Tongue (tissue), 2 donors: ENCODE measurements around the gene SP2. TPM values are rescaled to one million over a fixed set of nuclear protein-coding genes. Genes with fewer than 3 reads are reported as not detected.

Experiments
- DNase-seq: peaks from one replicate; pipeline ENCODE4 v3.0.0-alpha.2; 2015
- total RNA-seq: library from RNA; depleted of rRNA; stranded (reverse); fragments of >200 nt; gene quantifications from one replicate; pipeline ENCODE4 v1.2.3, GENCODE V29; 2014

SP2 gene
- total RNA-seq, 1 donor from 2014 or later = 2.4 TPM

- no peak for DNase-seq
These were observed 54.4 kb downstream of the SP2 start for GRCh38 chr17:47950448-47950847.

DNA sequence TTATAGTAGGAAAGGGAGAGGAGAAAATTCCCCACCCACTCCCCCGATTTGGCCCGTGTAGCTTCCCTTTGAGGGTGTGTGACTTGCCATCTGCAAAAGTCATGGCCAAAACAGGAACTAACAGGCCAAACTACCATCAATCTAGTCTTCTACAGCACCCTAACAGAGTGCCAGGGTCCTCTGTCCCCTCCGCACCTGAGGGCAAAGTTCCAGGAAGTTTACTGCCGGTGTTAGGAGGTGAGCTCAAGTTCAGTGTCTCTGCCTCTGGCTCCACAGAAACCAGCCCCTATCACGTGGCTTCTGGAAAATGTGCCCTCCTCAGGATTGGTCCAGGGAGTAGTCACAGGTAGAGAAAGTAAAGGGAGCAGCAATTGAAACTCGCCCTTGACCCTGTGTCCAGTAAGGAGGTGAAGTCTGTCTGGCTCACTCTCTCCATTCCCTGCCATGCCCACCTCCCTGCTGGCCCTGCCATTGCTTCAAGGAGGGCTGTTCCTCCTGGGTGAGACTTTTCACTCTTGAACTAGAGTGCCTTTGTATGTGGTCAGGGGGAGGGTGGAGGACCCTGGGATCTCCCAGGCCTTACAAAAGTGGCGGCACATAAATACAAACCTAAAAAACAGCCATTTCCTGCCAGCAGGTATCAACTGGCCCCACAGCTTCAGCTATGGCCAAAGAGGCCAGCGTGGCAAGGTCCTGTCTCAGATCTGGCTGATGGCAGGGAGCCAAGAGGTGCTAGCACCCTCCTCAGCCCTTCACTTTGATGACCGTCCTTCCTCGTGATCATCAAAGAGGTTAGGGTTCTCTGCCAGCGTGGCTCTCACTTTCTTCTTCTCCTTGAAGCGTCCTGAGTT is 56.4 kb downstream of the SP2 start:
- no peak for DNase-seq

- DNase-seq = no peak
These were observed 57.9 kb downstream of the SP2 start for GRCh38 chr17:47953909-47954308.

- DNase-seq = no peak
These were observed 59.7 kb downstream of the SP2 start for GRCh38 chr17:47955497-47956461.

DNA sequence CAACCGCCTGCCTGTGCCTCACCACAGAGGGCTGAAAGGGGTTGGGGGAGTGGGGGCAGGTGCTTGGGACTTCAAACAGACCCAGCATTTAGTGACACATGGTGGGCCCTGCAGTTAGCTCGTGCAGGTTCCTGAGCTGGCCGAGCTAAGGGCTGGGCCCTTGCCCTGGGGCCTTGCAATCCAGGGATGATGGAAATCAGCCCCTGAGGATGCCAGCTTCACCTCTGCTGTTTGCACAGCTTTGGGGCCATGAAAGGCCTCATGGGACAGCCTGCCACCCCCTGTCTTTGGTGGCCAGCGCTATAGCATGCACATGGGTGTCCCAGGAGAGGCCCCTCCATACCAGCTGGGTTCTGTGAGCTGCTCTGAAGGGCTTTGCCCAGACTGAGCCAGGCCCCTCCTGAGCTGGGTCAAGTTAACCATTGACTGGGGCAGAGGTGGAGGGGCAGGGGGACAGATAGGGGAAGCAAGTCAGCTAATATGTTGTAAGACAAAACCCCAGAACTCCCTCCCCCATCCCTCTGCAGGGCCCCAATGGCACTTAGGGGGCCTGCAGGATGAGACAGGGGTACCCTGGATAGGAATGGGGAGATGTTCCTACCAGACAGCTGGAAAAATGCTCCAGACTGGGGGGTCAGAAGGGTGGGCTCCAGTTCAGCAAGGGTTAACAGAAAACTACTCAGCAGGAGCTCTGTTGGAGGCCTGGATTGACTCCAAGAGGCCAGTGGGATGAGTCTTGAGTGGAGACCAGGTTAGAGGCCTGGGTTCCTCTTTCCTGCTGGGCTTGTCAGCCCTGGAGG is 61.0 kb downstream of the SP2 start:
- DNase-seq = no peak

- DNase-seq = peak; percentile 16
These were observed 61.8 kb downstream of the SP2 start, which contains the start of gene PRR15L for GRCh38 chr17:47957591-47958490. Gene PRR15L, minus strand, starts transcription at chr17:47957883. Its CDS starts 4,649 bp downstream, at chr17:47953234.

- DNase-seq = no peak
These were observed 64.0 kb downstream of the SP2 start for GRCh38 chr17:47959825-47960655.

DNA sequence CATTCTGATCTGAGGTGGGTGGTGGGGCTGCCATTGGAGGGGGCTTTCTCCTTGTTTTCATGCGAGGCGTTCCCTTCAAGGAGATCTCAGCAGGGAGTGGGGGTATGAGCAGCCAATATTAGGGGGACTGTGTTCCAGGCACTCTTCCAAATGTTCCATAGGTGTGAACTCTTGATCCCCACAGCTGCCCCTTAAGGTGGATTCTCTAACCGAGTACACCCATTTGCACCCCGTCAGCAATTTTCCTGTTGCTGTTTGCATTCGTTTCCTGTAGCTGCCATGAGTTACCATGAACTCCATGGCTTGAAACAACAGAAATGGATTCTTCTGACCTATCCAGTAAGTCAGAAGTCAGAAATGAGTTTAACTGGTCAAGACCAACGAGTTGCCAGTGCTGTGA is 65.4 kb downstream of the SP2 start:
- DNase-seq = no peak

DNA sequence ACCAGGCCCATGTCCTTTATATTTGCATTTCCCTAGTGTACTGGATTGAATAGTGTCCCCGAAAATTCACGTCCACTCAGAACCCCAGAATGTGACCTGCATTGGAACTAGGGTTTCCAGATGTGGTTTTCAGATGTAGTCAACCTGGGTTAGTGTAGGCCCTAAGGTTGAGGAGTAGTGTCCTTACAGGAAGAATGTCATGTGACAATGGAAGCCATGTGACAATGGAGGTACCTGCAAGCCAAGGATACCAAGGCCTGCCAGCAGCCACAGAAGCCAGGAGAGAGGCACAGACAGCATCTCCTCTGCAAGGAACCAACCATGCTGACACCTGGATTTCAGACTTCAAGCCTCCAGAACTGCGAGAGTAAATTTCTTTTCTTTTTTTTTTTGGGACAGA is 66.9 kb downstream of the SP2 start:
- DNase-seq = no peak

DNA sequence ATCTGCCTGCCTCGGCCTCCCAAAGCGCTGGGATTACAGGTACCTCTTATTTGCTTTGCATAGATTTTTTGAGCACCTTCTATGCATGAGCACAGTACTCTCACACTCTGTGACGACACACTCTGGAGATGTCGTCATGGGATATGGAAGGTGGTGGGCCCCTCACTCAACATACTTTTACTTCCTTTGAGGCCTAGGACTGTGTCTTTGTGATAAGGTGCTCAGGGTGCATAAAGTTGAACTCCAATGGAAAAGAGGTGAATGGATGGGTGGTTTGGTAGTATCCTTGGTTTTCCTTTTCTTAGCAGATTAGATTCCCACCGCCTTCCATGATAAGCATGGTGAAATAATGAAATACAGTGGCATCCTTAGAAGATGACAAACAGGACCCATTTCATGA is 68.8 kb downstream of the SP2 start:
- no peak for DNase-seq

- no peak for DNase-seq
These were observed 70.1 kb downstream of the SP2 start for GRCh38 chr17:47966079-47966519.

DNA sequence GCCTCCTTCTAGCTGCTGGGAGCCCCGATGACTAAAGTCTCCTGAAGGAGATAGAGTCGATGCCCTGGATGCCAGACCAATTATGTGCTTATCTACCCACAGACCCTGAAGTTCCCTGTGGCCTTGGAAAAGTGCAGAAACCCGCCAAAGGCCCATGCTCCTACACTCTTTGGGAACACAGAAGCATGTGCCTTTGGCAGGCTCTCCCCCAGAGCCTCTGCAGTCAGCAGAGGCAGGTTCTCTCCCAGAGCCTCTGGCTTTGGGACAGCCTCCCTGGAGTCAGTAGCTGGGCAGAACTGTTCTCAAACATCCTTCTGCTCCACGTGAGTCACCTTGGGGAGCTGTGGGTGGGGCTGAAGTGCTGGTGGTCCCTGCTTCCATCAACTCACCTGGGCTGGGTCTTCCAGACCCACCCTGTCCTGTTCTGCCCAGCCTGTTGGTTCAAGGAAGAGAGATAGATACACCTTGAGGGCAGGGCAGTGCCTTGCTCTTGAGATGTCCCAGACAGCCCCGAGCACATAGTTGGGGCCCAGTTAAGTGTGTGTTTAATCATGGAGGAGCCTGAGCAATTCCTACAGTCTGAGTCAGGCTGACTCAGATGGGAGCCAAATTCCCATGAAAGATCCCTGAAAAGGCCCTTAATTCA is 71.7 kb downstream of the SP2 start:
- DNase-seq = no peak

DNA sequence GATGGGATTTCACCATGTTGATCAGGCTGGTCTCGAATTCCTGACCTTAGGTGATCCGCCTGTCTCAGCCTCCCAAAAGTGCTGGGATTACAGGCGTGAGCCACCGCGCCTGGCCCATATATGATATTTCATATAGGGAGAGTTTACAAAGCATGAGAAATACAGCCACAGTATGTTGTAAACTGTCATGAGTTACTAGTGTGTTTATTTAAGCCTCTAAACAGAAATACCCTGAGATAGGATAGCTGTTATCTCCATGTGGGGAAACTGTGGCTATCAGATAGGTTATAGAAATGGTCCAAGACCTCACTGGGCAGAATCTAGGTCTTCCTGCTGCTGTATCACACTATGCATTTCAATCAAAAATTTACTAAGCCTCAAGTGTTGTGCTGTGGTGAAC is 72.8 kb downstream of the SP2 start:
- DNase-seq = no peak

DNA sequence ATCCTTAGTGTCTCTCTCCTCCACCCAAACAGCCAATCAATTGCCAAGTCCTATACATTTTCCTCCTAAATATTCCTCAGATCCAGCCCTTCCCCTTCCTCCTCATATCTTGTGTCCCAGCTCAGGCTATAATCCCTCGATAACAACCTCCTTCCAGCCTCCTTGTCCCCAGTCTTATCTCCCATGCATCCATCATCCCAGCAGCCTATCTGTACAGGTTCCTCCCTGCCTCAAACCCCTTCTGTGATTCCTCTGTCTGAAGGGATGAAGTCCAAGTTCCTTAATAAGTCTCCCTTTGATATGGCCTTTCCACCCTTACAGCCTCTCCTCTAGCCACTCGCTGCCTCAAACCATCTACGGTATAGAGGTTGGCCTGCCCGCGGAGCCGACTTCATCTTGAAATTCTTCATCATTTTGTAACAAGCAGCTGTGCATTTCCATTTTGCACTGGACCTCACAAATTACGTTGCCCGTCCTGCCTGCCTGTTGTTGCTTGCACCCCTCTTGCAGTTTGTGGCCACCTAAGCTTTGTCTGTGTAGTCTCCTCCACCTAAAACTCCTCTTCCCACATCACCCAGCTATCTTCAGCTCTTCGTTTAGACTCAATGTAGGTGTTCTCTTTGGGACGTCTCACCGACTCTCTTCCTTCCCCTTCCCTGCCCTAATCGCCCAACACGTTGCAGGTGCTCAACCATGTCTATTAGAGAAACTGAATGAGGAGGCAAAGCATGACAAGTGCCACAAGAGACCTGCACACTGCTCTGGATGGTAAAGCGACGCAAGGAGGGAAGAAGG is 74.1 kb downstream of the SP2 start:
- DNase-seq = no peak

- peak; percentile 100 for DNase-seq
These were observed 74.9 kb downstream of the SP2 start, which contains the start of gene CDK5RAP3 for GRCh38 chr17:47970725-47971499. Gene CDK5RAP3, plus strand, starts transcription at chr17:47971113. Its CDS starts 34 bp downstream, at chr17:47971147.

DNA sequence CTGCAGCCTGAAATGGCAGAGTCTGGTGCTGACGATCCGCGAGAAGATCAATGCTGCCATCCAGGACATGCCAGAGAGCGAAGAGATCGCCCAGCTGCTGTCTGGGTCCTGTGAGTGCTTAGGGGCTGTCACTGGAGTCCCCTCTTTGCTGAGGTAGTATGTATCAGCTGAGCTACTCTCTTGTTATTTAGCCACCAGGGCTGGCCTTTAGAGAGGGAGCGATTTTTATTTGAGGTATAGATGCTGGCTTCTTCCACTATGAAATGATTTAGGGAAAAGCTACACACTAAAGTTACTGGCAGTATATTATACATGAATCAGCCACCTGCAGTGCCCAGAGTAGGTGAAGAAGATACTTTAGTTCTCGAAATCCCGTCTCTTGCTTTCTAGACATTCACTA is 77.5 kb downstream of the SP2 start:
- no peak for DNase-seq

- no peak for DNase-seq
These were observed 79.3 kb downstream of the SP2 start for GRCh38 chr17:47975189-47975822.
